Endothelial cell (in vitro differentiated cells): ENCODE measurements around the gene CIAO3. TPM values are rescaled to one million over a fixed set of nuclear protein-coding genes. Genes with fewer than 3 reads are reported as not detected.

Experiments used
- DNase-seq: peaks from one replicate; pipeline ENCODE4 v3.0.0; 2021; ENCODE audit warnings: low spot score
- H3K27ac Mint-ChIP-seq: one replicate; pipeline ENCODE4 v1.8.0; 2021; ENCODE audit warnings: mixed read lengths, inconsistent platforms; ENCODE audit not compliant: unreplicated experiment
- H3K27me3 Mint-ChIP-seq: one replicate; pipeline ENCODE4 v1.8.0; 2021; ENCODE audit warnings: mild to moderate bottlenecking, moderate library complexity, mixed read lengths, inconsistent platforms; ENCODE audit not compliant: unreplicated experiment
- H3K36me3 Mint-ChIP-seq: one replicate; pipeline ENCODE4 v1.8.0; 2021; ENCODE audit warnings: mild to moderate bottlenecking, low read depth, mixed read lengths, inconsistent platforms; ENCODE audit not compliant: unreplicated experiment
- H3K4me1 Mint-ChIP-seq: one replicate; pipeline ENCODE4 v1.8.0; 2021; ENCODE audit warnings: mild to moderate bottlenecking, mixed read lengths, inconsistent platforms; ENCODE audit not compliant: unreplicated experiment
- H3K4me3 Mint-ChIP-seq: one replicate; pipeline ENCODE4 v1.8.0; 2021; ENCODE audit warnings: mild to moderate bottlenecking, mixed read lengths, inconsistent platforms; ENCODE audit not compliant: unreplicated experiment
- H3K9me3 Mint-ChIP-seq: one replicate; pipeline ENCODE4 v1.8.0; 2021; ENCODE audit warnings: mixed read lengths, inconsistent platforms; ENCODE audit not compliant: unreplicated experiment
- total RNA-seq: library from RNA; stranded (reverse); fragmentation: NEBNext Ultra II Directional; extraction: Animal tissue kit (Norgen Biotek cat#: 25700); gene quantifications from one replicate; pipeline ENCODE4 v1.2.1, GENCODE V29; 2021; ENCODE audit not compliant: unreplicated experiment
- TF ChIP-seq, protein P1 (sequence below): fragments of 200-600 bp; sonication (generic); IDR thresholded peaks from one replicate; pipeline ENCODE4 v1.5.0; 2021; ENCODE audit warnings: antibody characterized with exemption; ENCODE audit not compliant: unreplicated experiment

The CIAO3 gene
- total RNA-seq, 1 donor from 2014 or later = 51.0 TPM

DNA sequence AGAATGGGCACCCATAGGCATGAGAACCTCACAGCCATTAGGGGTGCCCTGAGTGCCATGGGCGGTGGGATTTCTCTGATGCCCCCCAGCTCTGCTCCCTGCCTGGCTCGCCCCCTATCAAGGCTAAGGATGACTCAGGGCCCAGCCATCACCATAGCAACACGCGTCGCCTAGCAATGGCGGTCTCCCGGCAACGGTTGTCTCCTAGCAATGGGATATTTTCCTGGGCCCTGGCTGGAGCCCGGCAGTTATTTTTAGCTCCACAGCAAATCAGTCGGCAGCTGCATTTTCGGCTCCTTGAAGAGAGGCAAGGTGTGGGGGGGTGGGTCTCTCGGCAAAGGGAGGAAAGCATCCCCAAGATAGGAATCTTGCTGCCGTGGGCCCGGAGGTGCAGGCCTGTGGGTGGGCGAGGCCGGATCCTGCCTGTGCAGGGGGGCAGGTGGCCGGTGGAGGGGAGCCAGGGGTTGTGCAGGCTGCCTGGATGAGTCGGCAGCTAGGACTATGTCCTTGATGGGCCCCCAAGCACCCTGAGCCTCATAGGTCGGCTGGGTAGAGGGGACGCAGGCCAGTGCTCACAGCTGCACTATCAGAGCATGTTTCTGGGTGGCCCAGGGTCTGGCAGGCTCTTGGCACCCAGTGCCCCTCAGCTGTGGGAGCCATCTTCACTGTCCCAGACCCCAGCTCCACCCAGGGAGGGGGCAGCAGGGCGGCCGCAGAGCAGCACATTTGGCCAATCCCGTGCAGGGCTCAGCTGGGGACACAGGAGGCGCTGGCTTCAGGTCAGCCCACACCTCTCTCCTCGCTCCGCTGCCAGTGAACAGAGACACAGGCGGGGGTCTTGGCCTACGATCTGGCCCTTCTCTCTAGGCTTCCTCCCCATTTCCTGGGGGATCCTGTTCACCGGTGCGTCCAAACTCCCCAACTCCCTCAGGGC, 31.0 kb downstream of the CIAO3 start:
- Mint-ChIP-seq H3K9me3 (no peaks in the 10 kb centered on the region), H3K4me1 (no peaks in the 10 kb centered on the region), H3K4me3 (no peak overlapping the region), H3K27me3 (peaks cover 27% of the 10 kb centered on the region), H3K27ac (no peak overlapping the region), H3K36me3 (no peaks in the 10 kb centered on the region)
- TF ChIP-seq, protein P1, sequence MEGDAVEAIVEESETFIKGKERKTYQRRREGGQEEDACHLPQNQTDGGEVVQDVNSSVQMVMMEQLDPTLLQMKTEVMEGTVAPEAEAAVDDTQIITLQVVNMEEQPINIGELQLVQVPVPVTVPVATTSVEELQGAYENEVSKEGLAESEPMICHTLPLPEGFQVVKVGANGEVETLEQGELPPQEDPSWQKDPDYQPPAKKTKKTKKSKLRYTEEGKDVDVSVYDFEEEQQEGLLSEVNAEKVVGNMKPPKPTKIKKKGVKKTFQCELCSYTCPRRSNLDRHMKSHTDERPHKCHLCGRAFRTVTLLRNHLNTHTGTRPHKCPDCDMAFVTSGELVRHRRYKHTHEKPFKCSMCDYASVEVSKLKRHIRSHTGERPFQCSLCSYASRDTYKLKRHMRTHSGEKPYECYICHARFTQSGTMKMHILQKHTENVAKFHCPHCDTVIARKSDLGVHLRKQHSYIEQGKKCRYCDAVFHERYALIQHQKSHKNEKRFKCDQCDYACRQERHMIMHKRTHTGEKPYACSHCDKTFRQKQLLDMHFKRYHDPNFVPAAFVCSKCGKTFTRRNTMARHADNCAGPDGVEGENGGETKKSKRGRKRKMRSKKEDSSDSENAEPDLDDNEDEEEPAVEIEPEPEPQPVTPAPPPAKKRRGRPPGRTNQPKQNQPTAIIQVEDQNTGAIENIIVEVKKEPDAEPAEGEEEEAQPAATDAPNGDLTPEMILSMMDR = no peak
- no peak for DNase-seq

DNA sequence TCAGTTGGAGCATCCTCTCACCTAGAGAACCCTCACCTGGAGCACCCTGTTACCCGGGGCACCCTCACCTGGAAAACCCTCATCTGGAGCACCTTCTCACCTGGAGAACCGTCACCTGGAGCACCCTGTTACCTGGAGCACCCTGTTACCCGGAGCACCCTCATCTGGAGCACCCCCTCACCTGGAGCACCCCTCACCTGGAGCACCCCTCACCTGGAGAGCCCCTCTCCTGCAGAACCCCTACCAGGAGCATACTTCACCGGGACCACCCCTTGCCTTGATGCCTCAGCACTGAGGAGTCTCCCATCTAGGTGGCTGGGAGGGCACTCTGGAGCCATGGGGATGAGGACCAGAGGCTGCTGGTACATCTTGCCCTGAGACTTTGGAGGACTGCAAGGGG, 31.8 kb downstream of the CIAO3 start:
- no peak overlapping the region for H3K27ac Mint-ChIP-seq
- no peaks in the 10 kb centered on the region for H3K4me1 Mint-ChIP-seq
- peaks cover 25% of the 10 kb centered on the region for H3K27me3 Mint-ChIP-seq
- no peaks in the 10 kb centered on the region for H3K36me3 Mint-ChIP-seq
- H3K4me3 Mint-ChIP-seq = no peak overlapping the region
- H3K9me3 Mint-ChIP-seq = no peaks in the 10 kb centered on the region
- TF ChIP-seq, protein P1 = no peak
- DNase-seq = no peak

DNA sequence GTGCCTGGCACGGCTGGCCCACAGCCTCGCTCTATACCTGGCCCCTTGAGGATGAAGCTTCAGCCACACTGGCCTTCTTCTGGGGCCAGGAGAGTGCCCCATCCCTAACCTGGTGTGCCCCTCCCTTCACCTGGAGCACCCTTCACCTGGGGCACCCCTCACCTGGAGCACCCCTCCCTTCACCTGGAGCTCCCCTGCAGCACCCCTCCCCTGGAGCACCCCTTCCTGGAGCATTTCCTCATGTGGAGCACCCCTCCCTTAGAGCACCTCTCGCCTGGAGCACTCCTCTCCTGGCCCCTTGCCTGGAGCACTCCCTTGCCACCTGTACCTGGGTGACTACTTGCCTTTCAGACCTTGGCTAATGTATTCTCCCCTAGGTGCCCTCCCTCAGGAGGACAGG, 32.8 kb downstream of the CIAO3 start:
- Mint-ChIP-seq H3K36me3 (no peaks in the 10 kb centered on the region), H3K4me1 (no peaks in the 10 kb centered on the region), H3K27me3 (peaks cover 23% of the 10 kb centered on the region), H3K9me3 (no peaks in the 10 kb centered on the region), H3K27ac (no peak overlapping the region), H3K4me3 (no peak overlapping the region)
- TF ChIP-seq, protein P1 = no peak
- no peak for DNase-seq

DNA sequence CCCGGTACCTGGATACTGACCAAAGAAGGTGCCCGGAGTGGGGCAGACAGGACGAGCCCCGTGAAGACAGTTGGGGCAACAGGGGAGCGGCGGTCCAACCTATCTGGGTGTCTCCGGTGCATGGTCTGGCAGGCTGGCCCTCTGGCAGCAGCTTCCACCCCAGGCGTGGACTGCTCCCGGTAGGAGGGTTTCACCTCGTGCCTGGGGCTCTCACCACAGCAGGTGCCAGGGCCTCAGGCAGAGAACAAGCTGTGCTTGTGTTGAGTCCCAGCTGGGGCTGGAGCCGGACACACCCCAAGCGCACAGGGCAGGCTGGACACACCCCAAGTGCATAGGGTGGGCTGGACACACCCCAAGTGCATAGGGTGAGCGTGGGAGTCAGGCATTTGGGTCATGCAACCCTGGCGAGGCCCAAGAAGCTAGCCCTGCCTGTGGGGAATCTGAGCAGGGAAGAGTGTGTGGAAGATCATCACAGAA, 33.7 kb downstream of the CIAO3 start:
- Mint-ChIP-seq H3K4me3 (no peak overlapping the region), H3K36me3 (no peaks in the 10 kb centered on the region), H3K9me3 (no peaks in the 10 kb centered on the region), H3K27ac (no peak overlapping the region), H3K4me1 (no peaks in the 10 kb centered on the region), H3K27me3 (peaks cover 25% of the 10 kb centered on the region)
- TF ChIP-seq, protein P1 = no peak
- DNase-seq = no peak
